ENCODE results near the gene CACNA1B. TPM values are rescaled to one million over a fixed set of nuclear protein-coding genes. Genes with fewer than 3 reads are reported as not detected.

CACNA1B gene
- total and polyA plus RNA-seq, 2 donors (not counting 1 experiment from before 2014, with no cell fraction given), result 0.15 TPM; not detected in 1

- Histone ChIP-seq H3K4me3 (ENCODE audit: control extremely low read depth in 1 of 5, extremely low read depth in 1 of 5, insufficient read depth in 1 of 5, low read depth in 2 of 5, low read length in 4 of 5) (no peak overlapping the region), H3K4me2 (replicated peaks; ENCODE audit: low read depth, low read length, poor library complexity, severe bottlenecking) (no peak overlapping the region), H3K27me3 (replicated peaks in 1 of 4; ENCODE audit: control extremely low read depth in 1 of 4, control insufficient read depth in 3 of 4, insufficient read depth in 4 of 4, low read length in 3 of 4) (no peaks in the 10 kb centered on the region), H3K79me2 (ENCODE audit: control insufficient read depth, insufficient read depth, low read length) (no peaks in the 10 kb centered on the region), H3K9ac (ENCODE audit: low read length) (no peak overlapping the region), H3K36me3 (replicated peaks in 1 of 2; ENCODE audit: control extremely low read depth in 1 of 2, control insufficient read depth in 1 of 2, extremely low read depth in 1 of 2, insufficient read depth in 2 of 2, low read length in 1 of 2) (no peaks in the 10 kb centered on the region), H3K9me3 (ENCODE audit: control extremely low read depth in 1 of 3, control insufficient read depth in 2 of 3, insufficient read depth in 1 of 3, low read length in 2 of 3) (no peaks in the 10 kb centered on the region), H3K27ac (ENCODE audit: low read length in 2 of 2) (no peak overlapping the region), H3K4me1 (ENCODE audit: control insufficient read depth in 2 of 2, insufficient read depth in 2 of 2, low read length in 2 of 2) (no peaks in the 10 kb centered on the region), H2AFZ (ENCODE audit: insufficient read depth, low read depth, low read length, poor library complexity, severe bottlenecking) (no peak overlapping the region), H4K20me1 (ENCODE audit: control insufficient read depth, insufficient read depth, low read length, poor library complexity, severe bottlenecking) (no peaks in the 10 kb centered on the region)
- intact Hi-C loops (cut with micrococcal nuclease), result no loop called here
- CTCF ChIA-PET, result no interaction called here
- ATAC-seq (ENCODE audit: low read depth), result no peak
- no peak for DNase-seq
- Mint-ChIP-seq H3K27ac (no peak overlapping the region), H3K27me3 (peaks cover 34% of the 10 kb centered on the region), H3K4me3 (no peak overlapping the region), H3K4me1 (no peaks in the 10 kb centered on the region), H3K9me3 (ENCODE audit: insufficient read depth) (no peaks in the 10 kb centered on the region)
- POLR2A ChIA-PET, result no interaction called here
- TF ChIP-seq CTCF (IDR thresholded peaks at IDR 0.05) (no peak), EZH2 (IDR thresholded peaks at IDR 0.05; ENCODE audit: borderline replicate concordance, insufficient read depth, low read depth, low read length, poor library complexity, severe bottlenecking) (no peak)
- 84% methylated on average over 14 of the region's 18 CpGs for WGBS (ENCODE audit: insufficient coverage)
Measured at GRCh38 chr9:138044485-138045383, 167.2 kb downstream of the CACNA1B start.
